ENCODE data around the gene WNK1. TPM values are rescaled to one million over a fixed set of nuclear protein-coding genes. Genes with fewer than 3 reads are reported as not detected.
"Not testable (repeated sequence)": the region's sequence is repeated elsewhere in the genome, so short reads cannot be mapped to it uniquely, and the experiment has no call there.

Gene WNK1
- total RNA-seq, 1 donor from 2014 or later: 57.7 TPM

- H3K4me3 ChIP-seq (ENCODE audit: low read depth, low read length): no peak overlapping the region
- H3K36me3 ChIP-seq (ENCODE audit: control insufficient read depth, insufficient read depth, low read length): no peaks in the 10 kb centered on the region
- no peak for TF ChIP-seq CTCF (IDR thresholded peaks at IDR 0.05; ENCODE audit: insufficient read depth, low read length, severe bottlenecking)
- DNase-seq (ENCODE audit: low read depth) (no peak), FAIRE-seq (no peak)
- H3K27me3 ChIP-seq (ENCODE audit: control insufficient read depth, insufficient read depth, low read length): no peaks in the 10 kb centered on the region
Observed at GRCh38 chr12:772056-772697, 19.8 kb downstream of the WNK1 start.

- no peak for FAIRE-seq
Observed at GRCh38 chr12:774051-774614, 21.8 kb downstream of the WNK1 start.

GRCh38 chr12:775973-776771, 23.8 kb downstream of the WNK1 start:
- H3K27me3 ChIP-seq (ENCODE audit: control insufficient read depth, insufficient read depth, low read length); H3K36me3 ChIP-seq (ENCODE audit: control insufficient read depth, insufficient read depth, low read length); H3K4me3 ChIP-seq (ENCODE audit: low read depth, low read length); DNase-seq (ENCODE audit: low read depth); FAIRE-seq: not testable (repeated sequence)

More at GRCh38 chr12:774051-774614, 21.8 kb downstream of the WNK1 start:
- Histone ChIP-seq H3K36me3 (ENCODE audit: control insufficient read depth, insufficient read depth, low read length) (no peaks in the 10 kb centered on the region), H3K27me3 (ENCODE audit: control insufficient read depth, insufficient read depth, low read length) (no peaks in the 10 kb centered on the region), H3K4me3 (ENCODE audit: low read depth, low read length) (no peak overlapping the region)
- DNase-seq (ENCODE audit: low read depth): no peak
- no peak for TF ChIP-seq CTCF (IDR thresholded peaks at IDR 0.05; ENCODE audit: insufficient read depth, low read length, severe bottlenecking)

- peak; percentile 46 for DNase-seq (ENCODE audit: low read depth)
- not testable (repeated sequence) for FAIRE-seq; H3K4me3 ChIP-seq (ENCODE audit: low read depth, low read length); H3K27me3 ChIP-seq (ENCODE audit: control insufficient read depth, insufficient read depth, low read length); H3K36me3 ChIP-seq (ENCODE audit: control insufficient read depth, insufficient read depth, low read length)
Observed at GRCh38 chr12:776772-777373, 24.5 kb downstream of the WNK1 start.

GRCh38 chr12:777550-778047, 25.2 kb downstream of the WNK1 start:
- DNase-seq (ENCODE audit: low read depth) (no peak), FAIRE-seq (no peak)
- Histone ChIP-seq H3K27me3 (ENCODE audit: control insufficient read depth, insufficient read depth, low read length) (no peaks in the 10 kb centered on the region), H3K36me3 (ENCODE audit: control insufficient read depth, insufficient read depth, low read length) (no peaks in the 10 kb centered on the region), H3K4me3 (ENCODE audit: low read depth, low read length) (no peak overlapping the region)
- TF ChIP-seq CTCF (IDR thresholded peaks at IDR 0.05; ENCODE audit: insufficient read depth, low read length, severe bottlenecking): no peak

GRCh38 chr12:778615-779014, 26.2 kb downstream of the WNK1 start:
- no peak overlapping the region for H3K4me3 ChIP-seq (ENCODE audit: low read depth, low read length)
- DNase-seq (ENCODE audit: low read depth) (no peak), FAIRE-seq (no peak)
- no peaks in the 10 kb centered on the region for H3K27me3 ChIP-seq (ENCODE audit: control insufficient read depth, insufficient read depth, low read length)
- no peak for TF ChIP-seq CTCF (IDR thresholded peaks at IDR 0.05; ENCODE audit: insufficient read depth, low read length, severe bottlenecking)
- no peaks in the 10 kb centered on the region for H3K36me3 ChIP-seq (ENCODE audit: control insufficient read depth, insufficient read depth, low read length)
